Prostate gland (tissue), 2 donors: Measurements from ENCODE around the gene ADAMTS17.

Experiments used
- CTCF ChIP-seq, 4 experiments: fragments of 200-600 bp in 2 of 4; fragments of 450-650 bp in 2 of 4; sonication (generic) in 2 of 4; IDR thresholded peaks; 1 replicate in 3 of 4; 2 replicates in 1 of 4; pipeline ENCODE4 v1.5.1; 2016 to 2019; ENCODE audit warnings: antibody characterized with exemption in 4 of 4, mild to moderate bottlenecking in 2 of 4, moderate library complexity in 2 of 4
- POLR2A ChIP-seq: fragments of 450-650 bp; IDR thresholded peaks from one replicate; pipeline ENCODE4 v1.6.1; 2016; ENCODE audit warnings: antibody characterized with exemption, mild to moderate bottlenecking
- POLR2AphosphoS5 ChIP-seq: sonication (generic); formaldehyde crosslinking; IDR thresholded peaks from one replicate; pipeline ENCODE4 v1.6.1; 2017; ENCODE audit warnings: antibody characterized with exemption

GRCh38 chr15:100295939-100296565 is 45.7 kb downstream of the ADAMTS17 start:
- TF ChIP-seq CTCF (IDR thresholded peaks at IDR 0.05) (no peak), POLR2A (no peak), POLR2AphosphoS5 (no peak)
